A549 (cell line): ENCODE data around the gene PTGER4. TPM values are rescaled to one million over a fixed set of nuclear protein-coding genes. Genes with fewer than 3 reads are reported as not detected.

Source experiments
- ATAC-seq, 2 experiments: fragments of 200-7000 bp in 1 of 2; fragments of >200 bp in 1 of 2; cut with Nextera tagmentation in 1 of 2; cut with Tn5 transposase in 1 of 2; 3 replicates each; pipeline versions ENCODE4 v1.8.0 to v1.9.1; 2018 to 2020; ENCODE audit warnings: mild to moderate bottlenecking in 1 of 2, moderate library complexity in 1 of 2
- CTCF ChIA-PET: fragments of 300-600 bp; sonication (Branson Sonifier 250); formaldehyde crosslinking; extraction: SDS; loops from one replicate; lab custom pipeline; 2021; ENCODE audit warnings: antibody characterized with exemption, inconsistent platforms; lab: Yijun Ruan, JAX
- POLR2A ChIA-PET: fragments of 350-600 bp; formaldehyde crosslinking; extraction: SDS; loops from one replicate; lab custom pipeline; 2021; ENCODE audit warnings: antibody characterized with exemption, inconsistent platforms; lab: Yijun Ruan, JAX
- DNase-seq, 2 experiments: peaks; one replicate each; pipeline versions ENCODE4 v3.0.0 to v3.0.0-alpha.2; 2011 to 2016; ENCODE audit warnings: low read depth in 1 of 2, low spot score in 1 of 2
- FAIRE-seq: peaks from 2 replicates; lab custom pipeline; 2011; peaks lifted over from hg19 to GRCh38; lab: Jason Lieb, UNC
- H3K27ac ChIP-seq, 2 experiments: fragments of >200 bp; sonication (Bioruptor Twin); formaldehyde crosslinking; 3 replicates each; pipeline ENCODE4 v1.5.1; 2016 to 2017
- H3K4me1 ChIP-seq: fragments of >200 bp; sonication (Bioruptor Twin); formaldehyde crosslinking; 3 replicates; pipeline ENCODE4 v1.6.1; 2016
- H3K4me2 ChIP-seq: fragments of >200 bp; sonication (Bioruptor Twin); formaldehyde crosslinking; 3 replicates; pipeline ENCODE4 v1.6.1; 2016
- H3K4me3 ChIP-seq: fragments of >200 bp; sonication (Bioruptor Twin); formaldehyde crosslinking; 3 replicates; pipeline ENCODE4 v1.5.1; 2016
- H3K9me3 ChIP-seq: fragments of >200 bp; sonication (Bioruptor Twin); formaldehyde crosslinking; 3 replicates; pipeline ENCODE4 v1.6.1; 2016
- CBX2 ChIP-seq: fragments of 200-600 bp; sonication (generic); IDR thresholded peaks from 2 replicates; pipeline ENCODE4 v1.6.1; 2016; ENCODE audit warnings: low read depth, mild to moderate bottlenecking, borderline replicate concordance
- CBX8 ChIP-seq: fragments of 200-600 bp; sonication (generic); IDR thresholded peaks from 2 replicates; pipeline ENCODE4 v1.6.1; 2016
- CEBPB ChIP-seq, 2 experiments: fragments of >200 bp in 1 of 2; sonication (Bioruptor Twin) in 1 of 2; formaldehyde crosslinking in 1 of 2; IDR thresholded peaks; 2 replicates each; pipeline ENCODE4 v1.6.1; 2012 to 2016
- EHF ChIP-seq: fragments of 250-450 bp; sonication (Bioruptor Pico); IDR thresholded peaks from 2 replicates; pipeline ENCODE4 v1.5.0; 2020; ENCODE audit warnings: mild to moderate bottlenecking
- EP300 ChIP-seq, 2 experiments: fragments of >200 bp; sonication (Bioruptor Twin); formaldehyde crosslinking; IDR thresholded peaks; 2 replicates in 1 of 2; 3 replicates in 1 of 2; pipeline ENCODE4 v1.6.1; 2016 to 2017
- FOSB ChIP-seq: fragments of 250-450 bp; sonication (Bioruptor Pico); IDR thresholded peaks from 2 replicates; pipeline ENCODE4 v1.5.0; 2020; ENCODE audit warnings: mild to moderate bottlenecking, moderate library complexity
- FOSL2 ChIP-seq, 2 experiments: fragments of 450-650 bp in 1 of 2; fragments of >200 bp in 1 of 2; sonication (Bioruptor Twin) in 1 of 2; formaldehyde crosslinking; IDR thresholded peaks; 2 replicates each; pipeline versions ENCODE4 v1.5.0 to v1.6.1; 2016 to 2020; ENCODE audit warnings: mild to moderate bottlenecking in 1 of 2, moderate library complexity in 1 of 2
- HOXA7 ChIP-seq: fragments of 250-450 bp; sonication (Bioruptor Pico); IDR thresholded peaks from 2 replicates; pipeline ENCODE4 v1.5.0; 2020; ENCODE audit warnings: mild to moderate bottlenecking, moderate library complexity
- JUNB ChIP-seq: fragments of >200 bp; sonication (Bioruptor Twin); formaldehyde crosslinking; IDR thresholded peaks from 2 replicates; pipeline ENCODE4 v1.6.1; 2016
- MAFK ChIP-seq: fragments of 450-650 bp; IDR thresholded peaks from 2 replicates; pipeline ENCODE4 v1.6.1; 2014; ENCODE audit not compliant: partially characterized antibody
- MAZ ChIP-seq: fragments of 150-350 bp; IDR thresholded peaks from 2 replicates; pipeline ENCODE4 v1.6.1; 2014; ENCODE audit warnings: antibody characterized with exemption, low read depth, low read length, borderline replicate concordance
- POLR2AphosphoS2 ChIP-seq: conservative IDR thresholded peaks from 2 replicates; pipeline ENCODE4 v1.6.1; 2012; ENCODE audit warnings: low read length, improper control_type of control experiment, inconsistent platforms
- RCOR1 ChIP-seq: fragments of 150-350 bp; IDR thresholded peaks from 2 replicates; pipeline ENCODE4 v1.6.1; 2014; ENCODE audit warnings: antibody characterized with exemption, low read length, low read depth
- RNF2 ChIP-seq: fragments of 200-600 bp; sonication (generic); IDR thresholded peaks from 2 replicates; pipeline ENCODE4 v1.6.1; 2016; ENCODE audit warnings: low read depth, mild to moderate bottlenecking, antibody characterized with exemption, moderate library complexity, borderline replicate concordance
- TFCP2L1 ChIP-seq: fragments of 250-450 bp; sonication (Bioruptor Pico); IDR thresholded peaks from 2 replicates; pipeline ENCODE4 v1.5.0; 2021; ENCODE audit warnings: mild to moderate bottlenecking
- ZSCAN20 ChIP-seq: fragments of 250-450 bp; sonication (Bioruptor Pico); IDR thresholded peaks from 2 replicates; pipeline ENCODE4 v1.8.0; 2022; ENCODE audit warnings: mild to moderate bottlenecking, moderate library complexity
- WGBS: methylation state at CpG from one replicate; pipeline ENCODE4 v1.1.6; 2017; ENCODE audit errors: missing lambda C conversion rate; 5-methylcytosine and 5-hydroxymethylcytosine counted together
- polyA plus RNA-seq, 4 experiments: library from polyadenylated mRNA; depleted of rRNA in 3 of 4; stranded (reverse); fragments of >200 nt; fragmentation: RNase III in 1 of 4; extraction: RNeasy Plus Mini Kit Qiagen cat#74134 plus additional on column Dnase treatment in 1 of 4; gene quantifications; 2 replicates in 3 of 4; 3 replicates in 1 of 4; pipeline ENCODE4 v1.2.3, GENCODE V29; 2011 to 2017
- TF ChIP-seq, protein P1 (sequence below): fragments of >200 bp; sonication (Bioruptor Twin); formaldehyde crosslinking; IDR thresholded peaks from 3 replicates; pipeline ENCODE4 v1.5.1; 2016
- TF ChIP-seq, protein P2 (sequence below): IDR thresholded peaks from 2 replicates; pipeline ENCODE4 v1.6.1; 2012; ENCODE audit warnings: low read depth, borderline replicate concordance
- TF ChIP-seq, protein P3 (sequence below): fragments of 250-450 bp; sonication (Bioruptor Pico); IDR thresholded peaks from 2 replicates; pipeline ENCODE4 v1.5.0; 2021; ENCODE audit warnings: mild to moderate bottlenecking, moderate library complexity, borderline replicate concordance

PTGER4 gene
- polyA plus RNA-seq, 2 of the 4 experiments (the other 2 are of a cell fraction): 0.54 to 0.89 TPM

GRCh38 chr5:40680741-40681362 lies 1.1 kb downstream of the PTGER4 start:
- Histone ChIP-seq H3K4me1 (peaks cover 20% of the 10 kb centered on the region), H3K9me3 (no peaks in the 10 kb centered on the region), H3K4me3 (no peak overlapping the region; the same call in 2 of the 3 replicates), H3K27ac (no peak overlapping the region), H3K4me2 (peak overlapping the region; percentile 89)
- CTCF ChIA-PET: interaction anchor here (1.2 to 2.0 kb wide), 4 partner anchors 8 to 966 kb away, joined by 3 to 7 read pairs (median 5); no protein-coding TSS in a partner anchor
- FAIRE-seq (no peak), ATAC-seq (no peak), DNase-seq (no peak)
- POLR2A ChIA-PET: interaction anchor here (0.6 kb wide), 1 partner anchor 44 kb away, joined by 7 read pairs; no protein-coding TSS in a partner anchor
- no peak for TF ChIP-seq FOSL2 (IDR thresholded peaks at IDR 0.05)
- no peak for TF ChIP-seq FOSL2 (CRISPR knock-in tag; IDR thresholded peaks at IDR 0.05)
- TF ChIP-seq, protein P1, sequence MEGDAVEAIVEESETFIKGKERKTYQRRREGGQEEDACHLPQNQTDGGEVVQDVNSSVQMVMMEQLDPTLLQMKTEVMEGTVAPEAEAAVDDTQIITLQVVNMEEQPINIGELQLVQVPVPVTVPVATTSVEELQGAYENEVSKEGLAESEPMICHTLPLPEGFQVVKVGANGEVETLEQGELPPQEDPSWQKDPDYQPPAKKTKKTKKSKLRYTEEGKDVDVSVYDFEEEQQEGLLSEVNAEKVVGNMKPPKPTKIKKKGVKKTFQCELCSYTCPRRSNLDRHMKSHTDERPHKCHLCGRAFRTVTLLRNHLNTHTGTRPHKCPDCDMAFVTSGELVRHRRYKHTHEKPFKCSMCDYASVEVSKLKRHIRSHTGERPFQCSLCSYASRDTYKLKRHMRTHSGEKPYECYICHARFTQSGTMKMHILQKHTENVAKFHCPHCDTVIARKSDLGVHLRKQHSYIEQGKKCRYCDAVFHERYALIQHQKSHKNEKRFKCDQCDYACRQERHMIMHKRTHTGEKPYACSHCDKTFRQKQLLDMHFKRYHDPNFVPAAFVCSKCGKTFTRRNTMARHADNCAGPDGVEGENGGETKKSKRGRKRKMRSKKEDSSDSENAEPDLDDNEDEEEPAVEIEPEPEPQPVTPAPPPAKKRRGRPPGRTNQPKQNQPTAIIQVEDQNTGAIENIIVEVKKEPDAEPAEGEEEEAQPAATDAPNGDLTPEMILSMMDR: no peak
- no peak for TF ChIP-seq RNF2
- TF ChIP-seq EHF: no peak
- no peak for TF ChIP-seq MAZ
- TF ChIP-seq, protein P2, sequence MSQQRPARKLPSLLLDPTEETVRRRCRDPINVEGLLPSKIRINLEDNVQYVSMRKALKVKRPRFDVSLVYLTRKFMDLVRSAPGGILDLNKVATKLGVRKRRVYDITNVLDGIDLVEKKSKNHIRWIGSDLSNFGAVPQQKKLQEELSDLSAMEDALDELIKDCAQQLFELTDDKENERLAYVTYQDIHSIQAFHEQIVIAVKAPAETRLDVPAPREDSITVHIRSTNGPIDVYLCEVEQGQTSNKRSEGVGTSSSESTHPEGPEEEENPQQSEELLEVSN: no peak
- TF ChIP-seq POLR2AphosphoS2: no peak
- 94% methylated on average over 33 of the region's 37 CpGs for WGBS

DNA sequence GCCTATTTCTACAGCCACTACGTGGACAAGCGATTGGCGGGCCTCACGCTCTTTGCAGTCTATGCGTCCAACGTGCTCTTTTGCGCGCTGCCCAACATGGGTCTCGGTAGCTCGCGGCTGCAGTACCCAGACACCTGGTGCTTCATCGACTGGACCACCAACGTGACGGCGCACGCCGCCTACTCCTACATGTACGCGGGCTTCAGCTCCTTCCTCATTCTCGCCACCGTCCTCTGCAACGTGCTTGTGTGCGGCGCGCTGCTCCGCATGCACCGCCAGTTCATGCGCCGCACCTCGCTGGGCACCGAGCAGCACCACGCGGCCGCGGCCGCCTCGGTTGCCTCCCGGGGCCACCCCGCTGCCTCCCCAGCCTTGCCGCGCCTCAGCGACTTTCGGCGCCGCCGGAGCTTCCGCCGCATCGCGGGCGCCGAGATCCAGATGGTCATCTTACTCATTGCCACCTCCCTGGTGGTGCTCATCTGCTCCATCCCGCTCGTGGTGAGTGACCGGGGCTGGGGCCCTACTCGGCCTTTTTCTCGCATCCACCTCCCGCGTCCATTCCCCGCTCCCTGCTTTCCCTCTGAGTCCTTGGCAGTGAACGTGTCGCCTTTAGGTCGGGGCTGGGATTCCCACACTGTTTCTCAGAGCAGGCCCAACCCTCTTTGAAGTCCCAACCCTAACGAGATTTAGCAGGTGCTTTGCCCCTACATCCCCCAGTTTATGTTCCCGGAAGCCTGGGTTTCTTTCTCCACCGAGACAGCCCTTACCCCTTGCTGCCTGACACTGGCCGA lies 1.8 kb downstream of the PTGER4 start:
- CTCF ChIA-PET: interaction anchor here (2.0 to 5.6 kb wide), 3 partner anchors 733 to 967 kb away, joined by 7 to 48 read pairs (median 8); no protein-coding TSS in a partner anchor
- H3K9me3 ChIP-seq: no peaks in the 10 kb centered on the region
- DNase-seq (no peak), FAIRE-seq (no peak), ATAC-seq (no peak)
- POLR2A ChIA-PET: no interaction called here
- H3K4me3 ChIP-seq: no peak overlapping the region
- H3K4me2 ChIP-seq: no peak overlapping the region
- TF ChIP-seq RCOR1 (no peak), CEBPB (IDR thresholded peaks at IDR 0.05) (no peak), TFCP2L1 (CRISPR knock-in tag) (no peak), ZSCAN20 (CRISPR knock-in tag) (no peak), HOXA7 (CRISPR knock-in tag) (no peak), JUNB (no peak), MAFK (no peak), CBX8 (no peak), CBX2 (no peak), FOSB (CRISPR knock-in tag) (no peak), EP300 (IDR thresholded peaks at IDR 0.05) (no peak)
- TF ChIP-seq, protein P2: no peak
- TF ChIP-seq, protein P3, sequence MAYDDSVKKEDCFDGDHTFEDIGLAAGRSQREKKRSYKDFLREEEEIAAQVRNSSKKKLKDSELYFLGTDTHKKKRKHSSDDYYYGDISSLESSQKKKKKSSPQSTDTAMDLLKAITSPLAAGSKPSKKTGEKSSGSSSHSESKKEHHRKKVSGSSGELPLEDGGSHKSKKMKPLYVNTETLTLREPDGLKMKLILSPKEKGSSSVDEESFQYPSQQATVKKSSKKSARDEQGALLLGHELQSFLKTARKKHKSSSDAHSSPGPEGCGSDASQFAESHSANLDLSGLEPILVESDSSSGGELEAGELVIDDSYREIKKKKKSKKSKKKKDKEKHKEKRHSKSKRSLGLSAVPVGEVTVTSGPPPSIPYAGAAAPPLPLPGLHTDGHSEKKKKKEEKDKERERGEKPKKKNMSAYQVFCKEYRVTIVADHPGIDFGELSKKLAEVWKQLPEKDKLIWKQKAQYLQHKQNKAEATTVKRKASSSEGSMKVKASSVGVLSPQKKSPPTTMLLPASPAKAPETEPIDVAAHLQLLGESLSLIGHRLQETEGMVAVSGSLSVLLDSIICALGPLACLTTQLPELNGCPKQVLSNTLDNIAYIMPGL (CRISPR knock-in tag): no peak
- TF ChIP-seq, protein P1: no peak
- no peak overlapping the region for H3K27ac ChIP-seq
- WGBS: 96% methylated on average over 67 of the region's 67 CpGs
- H3K4me1 ChIP-seq: peaks cover 19% of the 10 kb centered on the region
